HepG2 (cell line): ENCODE data around the gene LGI4. TPM values are rescaled to one million over a fixed set of nuclear protein-coding genes. Genes with fewer than 3 reads are reported as not detected.

Experiments used
- ATAC-seq: fragments of 200-7000 bp; cut with Tn5 transposase; 3 replicates; pipeline ENCODE4 v1.9.1; 2020; ENCODE audit warnings: mild to moderate bottlenecking, moderate library complexity
- BruUV-seq: library from RNA; stranded (reverse); fragments of 400-500 nt; replicated peaks from 2 replicates; lab custom pipeline; 2021; lab: Mats Ljungman, UMichigan
- CTCF ChIA-PET: fragments of 300-600 bp; formaldehyde crosslinking; extraction: SDS; loops from one replicate; lab custom pipeline; 2021; ENCODE audit warnings: low total read pairs, inconsistent platforms, low intra/inter-chr PET ratio; lab: Yijun Ruan, JAX
- POLR2A ChIA-PET: fragments of 350-600 bp; sonication (Branson Sonifier 250); formaldehyde crosslinking; loops from one replicate; lab custom pipeline; 2020; ENCODE audit warnings: antibody characterized with exemption, inconsistent platforms; lab: Yijun Ruan, JAX
- DNase-seq: peaks from one replicate; pipeline ENCODE4 v3.0.0-alpha.2; 2015; ENCODE audit warnings: low spot score
- FAIRE-seq: peaks from 3 replicates; lab custom pipeline; 2011; peaks lifted over from hg19 to GRCh38; lab: Jason Lieb, UNC
- H2AFZ ChIP-seq: one replicate; pipeline ENCODE4 v1.6.1; 2011; ENCODE audit warnings: low read length, inconsistent platforms
- H3K27ac ChIP-seq: fragments of 300-600 bp; 3 replicates; pipeline ENCODE4 v1.8.0; 2011; ENCODE audit warnings: mixed run types, mild to moderate bottlenecking, mixed read lengths, low read length, inconsistent platforms; ENCODE audit not compliant: insufficient read depth; ENCODE audit errors: extremely low read length
- H3K27me3 ChIP-seq, 2 experiments: fragments of 200-600 bp in 1 of 2; 2 replicates in 1 of 2; 3 replicates in 1 of 2; pipeline versions ENCODE4 v1.6.0 to v1.8.0; 2011; ENCODE audit warnings: low read length in 2 of 2, mild to moderate bottlenecking in 2 of 2, moderate library complexity in 2 of 2, inconsistent platforms in 1 of 2; ENCODE audit not compliant: insufficient read depth in 2 of 2, control insufficient read depth in 1 of 2
- H3K36me3 ChIP-seq, 2 experiments: fragments of 200-600 bp in 1 of 2; replicated peaks in 1 of 2; 2 replicates in 1 of 2; 3 replicates in 1 of 2; pipeline versions ENCODE4 v1.5.1 to v1.8.0; 2011; ENCODE audit warnings: low read length in 2 of 2, inconsistent platforms in 1 of 2; ENCODE audit not compliant: insufficient read depth in 2 of 2, control insufficient read depth in 1 of 2
- H3K4me1 ChIP-seq: 2 replicates; pipeline ENCODE4 v1.5.1; 2012; ENCODE audit warnings: low read length, inconsistent platforms; ENCODE audit not compliant: insufficient read depth
- H3K4me2 ChIP-seq: 2 replicates; pipeline ENCODE4 v1.6.0; 2011; ENCODE audit warnings: low read depth, low read length, inconsistent platforms
- H3K4me3 ChIP-seq, 3 experiments: fragments of 200-600 bp in 1 of 3; sonication (generic), shearing (Covaris generic) in 1 of 3; replicated peaks in 1 of 3; 2 replicates each; pipeline ENCODE4 v1.5.1; 2011 to 2016; ENCODE audit warnings: low read length in 3 of 3, inconsistent platforms in 2 of 3, low read depth in 2 of 3, mild to moderate bottlenecking in 2 of 3, control low read depth in 1 of 3, mixed read lengths in 1 of 3; ENCODE audit not compliant: insufficient read depth in 1 of 3
- H3K79me2 ChIP-seq: one replicate; pipeline ENCODE4 v1.6.1; 2011; ENCODE audit warnings: low read length, inconsistent platforms; ENCODE audit not compliant: insufficient read depth
- H3K9ac ChIP-seq: 2 replicates; pipeline ENCODE4 v1.6.0; 2011; ENCODE audit warnings: mild to moderate bottlenecking, low read depth, low read length, inconsistent platforms; ENCODE audit not compliant: insufficient read depth
- H3K9me3 ChIP-seq: 2 replicates; pipeline ENCODE4 v1.5.1; 2012; ENCODE audit warnings: mild to moderate bottlenecking, low read length
- H4K20me1 ChIP-seq: 2 replicates; pipeline ENCODE4 v1.6.0; 2011; ENCODE audit warnings: inconsistent platforms, mild to moderate bottlenecking, low read length, moderate library complexity; ENCODE audit not compliant: insufficient read depth
- ARNTL ChIP-seq: sonication (generic); formaldehyde crosslinking; IDR thresholded peaks from 2 replicates; pipeline ENCODE4 v1.4.0; 2020; ENCODE audit warnings: mild to moderate bottlenecking, missing genetic modification reagents
- CBFB ChIP-seq: sonication (generic); formaldehyde crosslinking; IDR thresholded peaks from 2 replicates; pipeline ENCODE4 v1.4.0; 2020; ENCODE audit warnings: missing genetic modification reagents
- HCFC1 ChIP-seq: fragments of 150-350 bp; IDR thresholded peaks from 2 replicates; pipeline ENCODE4 v1.6.1; 2014; ENCODE audit warnings: low read depth, low read length
- ZBTB3 ChIP-seq: sonication (generic); formaldehyde crosslinking; IDR thresholded peaks from 2 replicates; pipeline ENCODE4 v1.4.0; 2020; ENCODE audit warnings: low read depth, mild to moderate bottlenecking, moderate library complexity, missing genetic modification reagents, borderline replicate concordance
- ZNF563 ChIP-seq: sonication (generic); formaldehyde crosslinking; IDR thresholded peaks from 2 replicates; pipeline ENCODE4 v1.8.0; 2022; ENCODE audit warnings: mild to moderate bottlenecking, moderate library complexity, missing genetic modification reagents
- ZSCAN31 ChIP-seq: sonication (generic); formaldehyde crosslinking; IDR thresholded peaks from 2 replicates; pipeline ENCODE4 v1.5.0; 2020; ENCODE audit warnings: low read depth, mild to moderate bottlenecking, missing genetic modification reagents
- WGBS: methylation state at CpG from one replicate; pipeline ENCODE4 v1.1.6; 2017; ENCODE audit warnings: low lambda C conversion rate; 5-methylcytosine and 5-hydroxymethylcytosine counted together
- in situ Hi-C: cut with HindIII; loops from 2 replicates; pipeline ENCODE4 v1.10.0; 2017; ENCODE audit warnings: low pct_unique_long_range_greater_than_20kb; ENCODE audit not compliant: extremely low pct_ligation_motif_present
- intact Hi-C: fragments of 100-400 bp; cut with micrococcal nuclease; formaldehyde crosslinking; loops from one replicate; pipeline ENCODE4 v1.10.0; 2022; ENCODE audit not compliant: unreplicated experiment
- polyA plus RNA-seq, 8 experiments: library from polyadenylated mRNA; depleted of rRNA in 3 of 8; stranded (reverse) in 7 of 8; unstranded in 1 of 8; fragments of >200 nt; fragmentation: Illumina TruSeq in 4 of 8; extraction: Trizol in 4 of 8; gene quantifications; 2 replicates each; pipeline versions ENCODE4 v1.2.1 to v1.2.3, GENCODE V29; 2011 to 2016; ENCODE audit warnings: low read depth in 4 of 8, missing spikeins in 1 of 8, mixed read lengths in 1 of 8; ENCODE audit not compliant: insufficient read depth in 1 of 8
- total RNA-seq, 5 experiments: library from RNA; depleted of rRNA; stranded (reverse); fragments of >200 nt; fragmentation: Illumina TruSeq; extraction: Trizol; gene quantifications; 2 replicates each; pipeline ENCODE4 v1.2.3, GENCODE V29; 2016; ENCODE audit warnings: low read depth in 1 of 5
- TF ChIP-seq, protein P1 (sequence below): sonication (generic); formaldehyde crosslinking; IDR thresholded peaks from 2 replicates; pipeline ENCODE4 v1.5.0; 2020; ENCODE audit warnings: missing genetic modification reagents
- TF ChIP-seq, protein P2 (sequence below): sonication (generic); formaldehyde crosslinking; IDR thresholded peaks from 2 replicates; pipeline ENCODE4 v1.5.0; 2020; ENCODE audit warnings: missing genetic modification reagents, mild to moderate bottlenecking, borderline replicate concordance

The LGI4 gene
- total and polyA plus RNA-seq, 2 of the 13 experiments (the other 11 are each of a cell fraction or from before 2014, with no cell fraction given), result 2.8 TPM; not detected in 1

DNA sequence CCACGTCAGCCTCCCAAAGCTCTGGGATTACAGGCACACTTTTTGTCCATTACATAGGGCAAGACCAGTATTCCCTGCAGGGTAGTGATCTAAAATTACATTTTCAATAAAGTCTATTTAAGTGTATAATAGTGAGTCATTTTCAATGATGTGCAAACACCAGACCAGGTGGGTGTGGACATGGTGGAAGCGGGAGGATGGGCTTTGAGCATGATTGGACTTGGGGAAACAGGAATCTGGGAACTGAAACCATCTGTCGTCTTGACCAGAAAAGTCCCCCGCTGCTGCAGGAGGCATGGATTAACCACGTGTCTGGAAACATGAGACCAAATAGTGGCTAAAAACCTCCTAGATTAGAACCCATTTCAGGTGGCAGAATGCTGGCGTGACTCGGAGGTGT is 14.4 kb downstream of the LGI4 start:
- no peak for DNase-seq
- peaks cover 87% of the 10 kb centered on the region for H3K4me1 ChIP-seq
- WGBS, result 90% methylated on average over 7 of the region's 7 CpGs
- CTCF ChIA-PET, result no interaction called here
- 0 out of 5 replicates have a peak, but pooled peaks cover 0 to 6% of the 10 kb centered on the region in 2 experiments for H3K27me3 ChIP-seq
- no peak overlapping the region for H2AFZ ChIP-seq
- H3K9ac ChIP-seq, result no peak overlapping the region
- intact Hi-C loops, result no loop called here
- POLR2A ChIA-PET, result no interaction called here
- no peaks in the 10 kb centered on the region for H4K20me1 ChIP-seq
- no peak for ATAC-seq
- no peak for FAIRE-seq
- H3K79me2 ChIP-seq, result no peaks in the 10 kb centered on the region
- no peaks in the 10 kb centered on the region for H3K36me3 ChIP-seq
- no TSS peak for BruUV-seq
- no peaks in the 10 kb centered on the region for H3K9me3 ChIP-seq
- H3K4me3 ChIP-seq, result no peak overlapping the region
- no peak overlapping the region for H3K4me2 ChIP-seq
- TF ChIP-seq ZSCAN31 (no peak), ARNTL (no peak), ZNF563 (CRISPR knock-in tag) (no peak), HCFC1 (no peak), ZBTB3 (CRISPR knock-in tag) (no peak), CBFB (no peak)
- TF ChIP-seq, protein P1, sequence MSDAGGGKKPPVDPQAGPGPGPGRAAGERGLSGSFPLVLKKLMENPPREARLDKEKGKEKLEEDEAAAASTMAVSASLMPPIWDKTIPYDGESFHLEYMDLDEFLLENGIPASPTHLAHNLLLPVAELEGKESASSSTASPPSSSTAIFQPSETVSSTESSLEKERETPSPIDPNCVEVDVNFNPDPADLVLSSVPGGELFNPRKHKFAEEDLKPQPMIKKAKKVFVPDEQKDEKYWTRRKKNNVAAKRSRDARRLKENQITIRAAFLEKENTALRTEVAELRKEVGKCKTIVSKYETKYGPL (CRISPR knock-in tag), result no peak
- TF ChIP-seq, protein P2, sequence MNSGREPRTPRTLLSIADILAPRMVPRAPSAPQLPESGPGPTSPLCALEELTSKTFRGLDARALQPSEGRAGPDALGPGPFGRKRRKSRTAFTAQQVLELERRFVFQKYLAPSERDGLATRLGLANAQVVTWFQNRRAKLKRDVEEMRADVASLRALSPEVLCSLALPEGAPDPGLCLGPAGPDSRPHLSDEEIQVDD (CRISPR knock-in tag), result no peak
- TF ChIP-seq, all 625 proteins: peak for 0
- H3K27ac ChIP-seq, result no peak overlapping the region
- in situ Hi-C loops, result no loop called here
